ENCODE results near the gene OR2B2. TPM values are rescaled to one million over a fixed set of nuclear protein-coding genes. Genes with fewer than 3 reads are reported as not detected.

OR2B2 gene
- total and polyA plus RNA-seq, 8 donors: not detected

DNA sequence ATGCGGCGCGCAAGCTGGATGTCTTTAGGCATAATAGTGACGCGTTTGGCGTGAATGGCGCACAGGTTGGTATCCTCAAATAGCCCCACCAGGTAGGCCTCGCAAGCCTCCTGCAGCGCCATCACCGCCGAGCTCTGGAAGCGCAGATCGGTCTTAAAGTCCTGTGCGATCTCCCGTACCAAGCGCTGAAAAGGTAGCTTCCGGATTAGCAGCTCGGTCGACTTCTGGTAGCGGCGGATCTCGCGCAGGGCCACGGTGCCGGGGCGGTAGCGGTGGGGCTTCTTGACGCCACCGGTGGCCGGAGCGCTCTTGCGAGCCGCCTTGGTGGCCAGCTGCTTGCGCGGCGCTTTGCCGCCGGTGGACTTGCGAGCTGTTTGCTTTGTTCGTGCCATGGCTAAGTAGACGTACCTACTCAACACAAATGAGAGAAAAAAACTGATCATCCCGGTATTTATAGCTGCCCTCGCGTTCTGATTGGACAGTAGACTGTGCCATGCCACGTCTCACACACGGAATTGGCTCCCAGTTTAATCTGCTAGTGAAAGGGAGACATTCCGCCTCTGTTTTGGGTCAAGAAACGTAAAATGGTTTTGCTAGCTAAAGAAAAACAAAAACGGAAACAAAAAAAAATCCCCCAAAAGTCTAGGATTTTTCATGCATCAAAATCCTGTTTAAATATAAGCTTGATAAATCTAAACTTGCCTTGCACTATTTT, 40.1 kb downstream of the OR2B2 start:
- H3K27ac ChIP-seq: peak overlapping the region; percentile 85 to 88
- H3K9me3 ChIP-seq: no peaks in the 10 kb centered on the region
- intact Hi-C loops (cut with DNase I): no loop called here
- ATAC-seq (peak; percentile 90), DNase-seq (peak; percentile 88 to 98 (median 94))
- peaks cover under 1 to 20% of the 10 kb centered on the region in 2 donors for H3K4me1 ChIP-seq
- TF ChIP-seq, protein P1, sequence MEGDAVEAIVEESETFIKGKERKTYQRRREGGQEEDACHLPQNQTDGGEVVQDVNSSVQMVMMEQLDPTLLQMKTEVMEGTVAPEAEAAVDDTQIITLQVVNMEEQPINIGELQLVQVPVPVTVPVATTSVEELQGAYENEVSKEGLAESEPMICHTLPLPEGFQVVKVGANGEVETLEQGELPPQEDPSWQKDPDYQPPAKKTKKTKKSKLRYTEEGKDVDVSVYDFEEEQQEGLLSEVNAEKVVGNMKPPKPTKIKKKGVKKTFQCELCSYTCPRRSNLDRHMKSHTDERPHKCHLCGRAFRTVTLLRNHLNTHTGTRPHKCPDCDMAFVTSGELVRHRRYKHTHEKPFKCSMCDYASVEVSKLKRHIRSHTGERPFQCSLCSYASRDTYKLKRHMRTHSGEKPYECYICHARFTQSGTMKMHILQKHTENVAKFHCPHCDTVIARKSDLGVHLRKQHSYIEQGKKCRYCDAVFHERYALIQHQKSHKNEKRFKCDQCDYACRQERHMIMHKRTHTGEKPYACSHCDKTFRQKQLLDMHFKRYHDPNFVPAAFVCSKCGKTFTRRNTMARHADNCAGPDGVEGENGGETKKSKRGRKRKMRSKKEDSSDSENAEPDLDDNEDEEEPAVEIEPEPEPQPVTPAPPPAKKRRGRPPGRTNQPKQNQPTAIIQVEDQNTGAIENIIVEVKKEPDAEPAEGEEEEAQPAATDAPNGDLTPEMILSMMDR (IDR thresholded peaks at IDR 0.05): no peak
- H3K36me3 ChIP-seq: no peaks in the 10 kb centered on the region
- peaks cover 0 to 60% of the 10 kb centered on the region in 2 donors for H3K27me3 ChIP-seq
- H3K4me3 ChIP-seq: peak overlapping the region; percentile 36 to 48

DNA sequence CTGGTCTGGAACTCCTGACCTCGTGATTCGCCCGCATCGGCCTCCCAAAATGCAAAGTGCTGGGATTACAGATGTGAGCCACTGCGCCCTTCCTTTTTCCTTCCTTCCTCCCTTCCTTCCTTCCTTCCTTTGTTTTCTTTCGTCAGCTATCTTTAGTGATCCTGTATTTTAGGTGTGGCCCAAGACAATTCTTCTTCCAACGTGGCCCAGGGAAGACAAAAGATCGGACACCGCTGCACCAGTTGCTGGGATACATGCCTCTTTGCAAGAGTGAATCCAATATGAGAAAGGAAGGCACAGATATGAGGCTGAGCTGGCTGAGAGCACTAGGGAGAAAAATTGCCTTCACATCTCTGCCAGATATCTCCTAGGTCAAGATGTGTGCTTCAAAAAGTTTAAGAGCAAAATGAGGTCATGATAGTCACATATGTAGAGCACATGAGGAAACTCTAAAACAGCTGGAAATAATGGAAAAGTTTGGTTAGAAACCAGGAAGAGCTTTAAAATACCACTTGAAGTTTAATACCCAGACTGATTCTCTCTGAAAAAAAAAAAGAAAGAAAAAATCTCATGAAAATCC, 41.8 kb downstream of the OR2B2 start:
- intact Hi-C loops (cut with DNase I): no loop called here
- Histone ChIP-seq H3K4me1 (peaks cover 8 to 37% of the 10 kb centered on the region in 2 donors), H3K36me3 (no peaks in the 10 kb centered on the region), H3K27me3 (peaks cover 0 to 67% of the 10 kb centered on the region in 2 donors), H3K27ac (no peak overlapping the region), H3K4me3 (no peak overlapping the region), H3K9me3 (no peaks in the 10 kb centered on the region)
- TF ChIP-seq, protein P1 (IDR thresholded peaks at IDR 0.05): no peak
- ATAC-seq (no peak), DNase-seq (no peak)

DNA sequence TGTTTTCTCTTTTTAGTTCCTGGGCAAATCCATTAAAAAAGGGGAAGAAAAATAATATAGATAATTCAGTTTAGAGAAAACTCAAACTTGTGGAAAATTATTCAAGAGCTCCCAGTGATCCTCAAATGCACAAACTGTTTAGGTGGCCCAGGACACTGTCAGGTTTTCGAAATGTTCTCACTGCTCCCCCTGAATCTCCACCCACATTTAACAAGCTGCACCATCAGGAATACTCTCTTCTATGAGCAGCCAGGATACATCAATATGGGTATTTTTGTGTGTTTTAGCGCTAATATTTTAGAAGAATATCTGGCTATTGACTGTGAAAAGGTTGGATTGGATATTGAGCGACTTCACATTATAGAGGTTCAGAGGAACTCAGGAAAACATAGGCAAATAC, 43.9 kb downstream of the OR2B2 start:
- TF ChIP-seq, protein P1 (IDR thresholded peaks at IDR 0.05): no peak
- no peak overlapping the region for H3K4me3 ChIP-seq
- no peak for ATAC-seq
- peaks cover 0 to 61% of the 10 kb centered on the region in 2 donors for H3K27me3 ChIP-seq
- H3K4me1 ChIP-seq: peaks cover 8 to 34% of the 10 kb centered on the region in 2 donors
- no peaks in the 10 kb centered on the region for H3K36me3 ChIP-seq
- no peaks in the 10 kb centered on the region for H3K9me3 ChIP-seq
- no peak overlapping the region for H3K27ac ChIP-seq
- intact Hi-C loops (cut with DNase I): no loop called here
- no peak for DNase-seq

- Histone ChIP-seq H3K4me3 (no peak overlapping the region), H3K27ac (peak overlapping the region in 1 of 2 donors; percentile 73), H3K27me3 (peaks cover 0 to 61% of the 10 kb centered on the region in 2 donors)
Observed at GRCh38 chr6:27867945-27868300, 44.3 kb downstream of the OR2B2 start.

More at GRCh38 chr6:27867945-27868300, 44.3 kb downstream of the OR2B2 start:
- TF ChIP-seq, protein P1 (IDR thresholded peaks at IDR 0.05): no peak
- Histone ChIP-seq H3K4me1 (peaks cover 8 to 34% of the 10 kb centered on the region in 2 donors), H3K36me3 (no peaks in the 10 kb centered on the region), H3K9me3 (no peaks in the 10 kb centered on the region)
- ATAC-seq (no peak), DNase-seq (peak in 1 of 4 donors; percentile 30)
- intact Hi-C loops (cut with DNase I): no loop called here
